Endometrial microvascular endothelial cells (primary cell): ENCODE data around the gene NDUFB2. TPM values are rescaled to one million over a fixed set of nuclear protein-coding genes. Genes with fewer than 3 reads are reported as not detected.
"Not testable (repeated sequence)": the region's sequence is repeated elsewhere in the genome, so short reads cannot be mapped to it uniquely, and the experiment has no call there.

Experiments used
- in situ Hi-C: cut with HindIII; loops from 2 replicates; pipeline ENCODE4 v1.10.0; 2017; ENCODE audit warnings: low sequenced_read_pairs, low pct_unique_long_range_greater_than_20kb; ENCODE audit errors: inconsistent ontology term
- total RNA-seq: library from RNA; depleted of rRNA; stranded (reverse); fragments of >200 nt; gene quantifications from one replicate; pipeline ENCODE4 v1.2.3, GENCODE V29; 2015; ENCODE audit errors: inconsistent ontology term

NDUFB2 gene
- total RNA-seq, 1 donor from 2014 or later = 522 TPM

DNA sequence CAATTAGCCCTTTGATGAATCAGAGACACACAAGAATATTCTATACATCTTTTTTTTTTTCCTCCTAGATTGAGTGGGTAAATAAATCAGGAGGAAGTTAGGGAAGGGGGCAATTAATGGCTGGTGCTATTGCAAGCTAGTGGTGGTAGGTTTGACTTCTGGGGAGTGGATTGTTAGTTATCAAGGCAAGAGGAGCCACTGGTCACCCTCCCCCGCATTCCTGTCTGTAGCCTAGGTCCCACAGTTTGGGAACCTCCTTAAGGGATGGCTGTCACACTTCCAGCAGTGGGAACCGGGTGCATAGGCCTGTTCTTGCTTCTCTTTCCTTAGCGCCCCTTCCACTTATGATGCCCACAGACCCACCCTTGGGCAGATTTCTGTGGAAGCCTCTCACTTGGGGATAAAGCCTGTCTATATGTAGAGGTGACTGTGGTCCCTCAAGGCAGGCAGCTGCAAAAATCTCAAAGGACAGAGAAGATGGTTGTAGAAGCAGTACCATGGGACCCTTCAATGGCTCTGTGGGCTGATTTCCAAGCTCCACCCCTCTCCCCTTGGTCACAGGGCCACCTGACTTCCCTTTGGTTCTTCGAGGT, 26.1 kb upstream of the NDUFB2 start:
- in situ Hi-C loops = no loop called here

DNA sequence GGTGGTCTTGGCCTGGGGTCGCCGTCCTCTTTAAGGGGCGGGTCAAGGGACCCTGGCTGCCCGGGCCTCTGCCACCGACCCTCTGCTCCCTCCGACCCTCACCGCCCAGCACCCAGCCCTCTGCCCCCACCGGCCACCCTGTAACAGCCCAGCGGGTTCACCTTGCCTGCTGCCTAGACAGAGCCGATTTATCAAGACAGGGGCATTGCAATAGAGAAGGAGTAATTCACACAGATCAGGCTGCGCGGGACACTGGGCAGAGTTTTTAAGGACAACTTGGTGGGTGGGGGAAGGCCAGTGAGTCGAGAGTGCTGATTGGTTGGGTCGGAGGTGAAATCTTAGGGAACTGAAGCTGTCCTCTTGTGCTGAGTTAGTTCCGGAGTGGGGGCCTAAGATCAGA, 24.5 kb upstream of the NDUFB2 start:
- in situ Hi-C loops = no loop called here

GRCh38 chr7:140672382-140673062, 24.0 kb upstream of the NDUFB2 start, which contains the start of gene ADCK2:
TSS of gene ADCK2 (plus strand) at chr7:140672945. CDS start at chr7:140673331, 386 bp downstream.
- in situ Hi-C loops = no loop called here

GRCh38 chr7:140673063-140673773, 23.3 kb upstream of the NDUFB2 start:
- in situ Hi-C loops = no loop called here

- in situ Hi-C loops = no loop called here
Measured at GRCh38 chr7:140673774-140674155, 22.7 kb upstream of the NDUFB2 start.

DNA sequence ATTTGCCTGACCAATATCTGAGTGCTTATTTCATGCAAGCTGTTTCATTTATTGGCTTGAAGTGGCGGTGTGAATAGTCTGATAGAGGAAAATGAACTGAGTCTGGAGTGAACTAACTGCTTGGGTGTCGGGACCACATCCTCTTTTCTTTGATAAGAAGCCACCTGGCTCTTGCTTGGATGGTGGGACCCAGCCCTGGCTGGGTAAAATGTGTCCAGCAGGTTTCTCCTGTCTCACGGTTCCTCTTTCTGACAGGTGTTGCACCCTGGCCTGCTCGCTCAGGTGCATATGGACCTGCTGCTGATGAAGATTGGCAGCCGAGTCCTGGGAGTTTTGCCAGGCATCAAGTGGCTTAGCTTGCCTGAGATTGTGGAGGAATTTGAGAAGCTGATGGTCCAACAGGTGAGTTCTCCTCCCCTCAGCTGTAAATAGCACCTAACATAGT, 22.1 kb upstream of the NDUFB2 start:
- in situ Hi-C loops = no loop called here

GRCh38 chr7:140674899-140675701, 21.4 kb upstream of the NDUFB2 start:
- in situ Hi-C loops = no loop called here

DNA sequence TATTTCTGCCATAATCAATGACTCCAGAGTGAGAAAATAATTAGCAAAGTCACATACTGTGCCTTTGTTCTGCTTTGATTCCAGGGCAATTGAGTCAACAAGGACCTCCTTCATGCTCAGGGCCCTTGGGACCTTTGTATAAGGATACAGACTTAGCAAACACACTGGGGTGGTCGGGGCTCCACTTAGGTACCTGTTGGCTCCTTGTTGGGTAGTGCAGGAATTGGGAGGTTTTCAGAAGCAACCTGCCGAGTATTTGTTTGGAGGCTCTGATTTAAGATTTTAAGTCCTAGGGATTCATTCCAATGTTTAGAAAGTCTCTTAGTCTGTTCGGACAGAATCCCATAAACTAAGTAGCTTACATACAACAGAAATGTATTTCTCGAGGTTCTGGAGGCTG, 20.8 kb upstream of the NDUFB2 start:
- in situ Hi-C loops = no loop called here

GRCh38 chr7:140676306-140676705, 20.2 kb upstream of the NDUFB2 start:
- in situ Hi-C loops = no loop called here

GRCh38 chr7:140676956-140677355, 19.6 kb upstream of the NDUFB2 start:
- in situ Hi-C loops = not testable (repeated sequence)

GRCh38 chr7:140677496-140677895, 19.0 kb upstream of the NDUFB2 start:
- in situ Hi-C loops = no loop called here

- in situ Hi-C loops = no loop called here
Measured at GRCh38 chr7:140678081-140678815, 18.3 kb upstream of the NDUFB2 start.

DNA sequence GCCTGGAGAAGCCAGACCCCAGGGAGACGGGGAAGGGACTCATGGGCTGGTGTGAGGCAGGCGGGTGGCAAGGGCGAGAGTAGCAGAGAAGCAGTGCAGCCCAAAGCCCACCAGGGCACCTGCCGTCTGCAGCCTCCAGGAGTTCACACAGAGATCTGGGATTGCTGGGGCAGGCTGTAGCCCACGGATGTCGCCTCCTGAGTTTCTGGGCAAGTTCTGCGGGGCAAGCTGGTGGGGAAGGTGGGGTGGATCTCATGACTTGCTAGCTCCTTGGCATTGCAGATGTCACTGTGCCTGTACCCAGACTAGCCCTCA, 17.7 kb upstream of the NDUFB2 start:
- in situ Hi-C loops = no loop called here

- in situ Hi-C loops = no loop called here
Measured at GRCh38 chr7:140679186-140679585, 17.3 kb upstream of the NDUFB2 start.

GRCh38 chr7:140680886-140681285, 15.6 kb upstream of the NDUFB2 start:
- in situ Hi-C loops = no loop called here

GRCh38 chr7:140681766-140682165, 14.7 kb upstream of the NDUFB2 start:
- in situ Hi-C loops = no loop called here

DNA sequence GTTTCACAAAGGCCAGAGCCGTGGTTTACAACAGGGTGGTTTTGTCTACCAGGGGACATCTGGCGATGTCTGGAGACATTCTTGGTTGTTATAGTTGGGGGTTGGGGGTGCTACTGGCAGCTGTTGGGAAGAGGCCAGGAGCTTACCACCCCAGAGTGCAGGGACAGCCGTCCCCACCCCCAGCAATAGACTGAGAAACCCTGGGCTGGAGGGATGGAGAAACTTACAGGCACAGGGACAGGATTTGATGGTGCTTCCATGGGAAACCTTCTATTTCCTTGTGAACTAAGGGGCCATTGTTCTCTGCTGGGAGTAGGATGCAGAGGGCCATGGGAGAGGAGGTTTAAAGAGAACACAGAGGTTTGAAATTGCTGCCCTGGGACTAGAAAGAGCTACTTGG, 12.9 kb upstream of the NDUFB2 start:
- in situ Hi-C loops = no loop called here

DNA sequence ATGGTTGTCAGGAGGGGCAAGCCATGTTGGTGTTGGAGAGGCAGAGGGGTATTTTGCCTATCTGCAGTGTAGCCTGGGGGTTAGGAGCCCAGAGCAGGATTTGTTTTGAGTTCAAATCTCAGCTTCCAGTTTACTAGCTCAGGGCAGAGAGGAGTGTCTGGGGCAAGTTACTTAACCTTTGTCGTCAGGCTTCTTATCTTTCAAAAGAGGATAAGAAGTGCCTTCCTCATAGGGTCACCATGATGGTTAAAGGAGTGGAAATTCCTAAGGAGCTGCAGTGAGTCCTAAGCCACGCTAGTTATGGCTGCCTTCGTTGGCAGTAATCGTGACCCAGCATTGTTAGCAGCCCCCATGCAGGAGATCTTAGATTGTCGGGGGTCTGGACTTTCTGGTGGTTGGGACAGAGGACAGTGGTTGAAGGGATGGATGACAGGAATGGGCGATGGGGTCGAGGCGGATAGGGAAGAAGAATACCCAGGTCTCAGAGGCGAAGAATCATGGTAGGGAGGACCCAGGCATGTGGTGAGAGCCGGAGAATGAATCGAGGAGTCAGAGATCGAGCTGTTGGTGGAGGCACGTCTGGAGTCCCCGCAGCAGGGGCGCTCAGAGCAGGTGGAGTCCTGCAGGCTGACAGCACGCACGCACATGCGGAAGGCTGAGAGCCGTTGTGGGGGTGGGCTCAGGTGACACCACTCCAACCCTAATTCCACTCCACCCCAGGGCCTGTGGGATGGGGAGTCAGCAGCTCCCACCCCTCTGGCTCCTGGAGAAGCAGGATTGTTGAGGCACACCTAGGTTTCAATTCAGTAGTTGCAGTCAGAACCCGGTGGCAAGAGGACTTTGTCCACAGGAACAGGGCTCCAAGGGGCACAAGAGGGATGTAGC, 12.2 kb upstream of the NDUFB2 start:
- in situ Hi-C loops = no loop called here
